Activated CD4-positive, alpha-beta T cell treated with anti-CD3 and anti-CD28 coated beads, Interleukin-2, amount 10 ng/mL, durations not matched to agents 24 days and 14 days (primary cell): Measurements from ENCODE around the gene ZFYVE9. TPM values are rescaled to one million over a fixed set of nuclear protein-coding genes. Genes with fewer than 3 reads are reported as not detected.
A peak's percentile ranks its signal among the peaks of the same experiment; 100 is the strongest.

Experiments used
- DNase-seq: peaks from one replicate; pipeline ENCODE4 v3.0.0; 2022
- H3K27ac Mint-ChIP-seq: one replicate; pipeline ENCODE4 v1.8.0; 2022; ENCODE audit warnings: mild to moderate bottlenecking, mixed read lengths
- H3K27me3 Mint-ChIP-seq: one replicate; pipeline ENCODE4 v1.8.0; 2022; ENCODE audit warnings: mixed read lengths
- H3K36me3 Mint-ChIP-seq: one replicate; pipeline ENCODE4 v1.8.0; 2022; ENCODE audit warnings: low read depth, mild to moderate bottlenecking, mixed read lengths
- H3K4me1 Mint-ChIP-seq: one replicate; pipeline ENCODE4 v1.8.0; 2021; ENCODE audit warnings: mixed read lengths
- H3K4me3 Mint-ChIP-seq: one replicate; pipeline ENCODE4 v1.8.0; 2022; ENCODE audit warnings: mild to moderate bottlenecking, moderate library complexity, mixed read lengths
- H3K9me3 Mint-ChIP-seq: one replicate; pipeline ENCODE4 v1.8.0; 2021; ENCODE audit warnings: mixed read lengths
- intact Hi-C: fragments of 100-400 bp; cut with micrococcal nuclease; formaldehyde crosslinking; loops from one replicate; pipeline ENCODE4 v1.15.1; 2023
- total RNA-seq: library from RNA; stranded (reverse); gene quantifications from 2 replicates; pipeline ENCODE4 v1.2.3, GENCODE V29; 2022

The ZFYVE9 gene
- total RNA-seq, 1 donor from 2014 or later, result 3.9 TPM

- Mint-ChIP-seq H3K4me1 (no peaks in the 10 kb centered on the region), H3K27ac (no peak overlapping the region), H3K27me3 (no peaks in the 10 kb centered on the region), H3K36me3 (no peaks in the 10 kb centered on the region), H3K9me3 (no peaks in the 10 kb centered on the region), H3K4me3 (no peak overlapping the region)
- DNase-seq, result no peak
- intact Hi-C loops, result no loop called here
These were observed 121.4 kb downstream of the ZFYVE9 start for GRCh38 chr1:52263153-52263910.

- no peaks in the 10 kb centered on the region for H3K9me3 Mint-ChIP-seq
- H3K36me3 Mint-ChIP-seq, result no peaks in the 10 kb centered on the region
- H3K27me3 Mint-ChIP-seq, result no peaks in the 10 kb centered on the region
- H3K4me3 Mint-ChIP-seq, result no peak overlapping the region
- H3K4me1 Mint-ChIP-seq, result no peaks in the 10 kb centered on the region
- H3K27ac Mint-ChIP-seq, result no peak overlapping the region
- intact Hi-C loops, result no loop called here
- no peak for DNase-seq
These were observed 122.7 kb downstream of the ZFYVE9 start for GRCh38 chr1:52264530-52265115.

- no peaks in the 10 kb centered on the region for H3K36me3 Mint-ChIP-seq
- no peaks in the 10 kb centered on the region for H3K9me3 Mint-ChIP-seq
- no peak overlapping the region for H3K27ac Mint-ChIP-seq
- no peak for DNase-seq
- H3K27me3 Mint-ChIP-seq, result no peaks in the 10 kb centered on the region
- no peak overlapping the region for H3K4me3 Mint-ChIP-seq
- intact Hi-C loops, result no loop called here
- H3K4me1 Mint-ChIP-seq, result no peaks in the 10 kb centered on the region
These were observed 124.6 kb downstream of the ZFYVE9 start for GRCh38 chr1:52266507-52266906.

- no peaks in the 10 kb centered on the region for H3K36me3 Mint-ChIP-seq
- no peak overlapping the region for H3K4me3 Mint-ChIP-seq
- intact Hi-C loops, result no loop called here
- no peaks in the 10 kb centered on the region for H3K4me1 Mint-ChIP-seq
- no peaks in the 10 kb centered on the region for H3K27me3 Mint-ChIP-seq
- no peak overlapping the region for H3K27ac Mint-ChIP-seq
- no peak for DNase-seq
- no peaks in the 10 kb centered on the region for H3K9me3 Mint-ChIP-seq
These were observed 126.5 kb downstream of the ZFYVE9 start for GRCh38 chr1:52268372-52268771.

GRCh38 chr1:52281518-52281917, 139.6 kb downstream of the ZFYVE9 start:
- Mint-ChIP-seq H3K27ac (no peak overlapping the region), H3K9me3 (no peaks in the 10 kb centered on the region), H3K4me3 (no peak overlapping the region), H3K4me1 (no peaks in the 10 kb centered on the region), H3K36me3 (no peaks in the 10 kb centered on the region), H3K27me3 (no peaks in the 10 kb centered on the region)
- intact Hi-C loops, result no loop called here
- DNase-seq, result no peak

GRCh38 chr1:52288286-52288685, 146.4 kb downstream of the ZFYVE9 start:
- Mint-ChIP-seq H3K9me3 (no peaks in the 10 kb centered on the region), H3K36me3 (no peaks in the 10 kb centered on the region), H3K4me3 (no peak overlapping the region), H3K27me3 (no peaks in the 10 kb centered on the region), H3K4me1 (no peaks in the 10 kb centered on the region), H3K27ac (no peak overlapping the region)
- intact Hi-C loops, result no loop called here
- no peak for DNase-seq

- H3K4me1 Mint-ChIP-seq, result no peaks in the 10 kb centered on the region
- H3K36me3 Mint-ChIP-seq, result no peaks in the 10 kb centered on the region
- no peak overlapping the region for H3K27ac Mint-ChIP-seq
- intact Hi-C loops, result loop anchor here (10.0 kb wide), 1 partner anchor 400 kb away; no protein-coding TSS in a partner anchor
- H3K27me3 Mint-ChIP-seq, result peaks cover 2% of the 10 kb centered on the region
- H3K9me3 Mint-ChIP-seq, result no peaks in the 10 kb centered on the region
- no peak overlapping the region for H3K4me3 Mint-ChIP-seq
- peak; percentile 31 for DNase-seq
These were observed 152.7 kb downstream of the ZFYVE9 start for GRCh38 chr1:52294580-52294979.

- Mint-ChIP-seq H3K9me3 (no peaks in the 10 kb centered on the region), H3K36me3 (no peaks in the 10 kb centered on the region), H3K27me3 (peaks cover 2% of the 10 kb centered on the region), H3K27ac (no peak overlapping the region), H3K4me1 (no peaks in the 10 kb centered on the region), H3K4me3 (no peak overlapping the region)
- peak; percentile 60 for DNase-seq
- intact Hi-C loops, result loop anchor here (2.0 to 10.0 kb wide), 3 partner anchors 154 to 402 kb away; partner anchors contain the start of gene ZFYVE9
These were observed 154.5 kb downstream of the ZFYVE9 start for GRCh38 chr1:52296345-52296744.

- no peaks in the 10 kb centered on the region for H3K4me1 Mint-ChIP-seq
- no peak overlapping the region for H3K4me3 Mint-ChIP-seq
- intact Hi-C loops, result no loop called here
- H3K27ac Mint-ChIP-seq, result no peak overlapping the region
- H3K36me3 Mint-ChIP-seq, result no peaks in the 10 kb centered on the region
- no peaks in the 10 kb centered on the region for H3K9me3 Mint-ChIP-seq
- peak; percentile 33 for DNase-seq
- no peaks in the 10 kb centered on the region for H3K27me3 Mint-ChIP-seq
These were observed 163.7 kb downstream of the ZFYVE9 start for GRCh38 chr1:52305417-52306226.

GRCh38 chr1:52306227-52307006, 164.5 kb downstream of the ZFYVE9 start:
- Mint-ChIP-seq H3K27ac (no peak overlapping the region), H3K36me3 (no peaks in the 10 kb centered on the region), H3K4me1 (no peaks in the 10 kb centered on the region), H3K27me3 (no peaks in the 10 kb centered on the region), H3K4me3 (no peak overlapping the region), H3K9me3 (no peaks in the 10 kb centered on the region)
- intact Hi-C loops, result no loop called here
- no peak for DNase-seq

GRCh38 chr1:52321061-52321460, 179.2 kb downstream of the ZFYVE9 start:
- H3K27ac Mint-ChIP-seq, result no peak overlapping the region
- H3K4me1 Mint-ChIP-seq, result no peaks in the 10 kb centered on the region
- DNase-seq, result no peak
- no peaks in the 10 kb centered on the region for H3K9me3 Mint-ChIP-seq
- no peaks in the 10 kb centered on the region for H3K27me3 Mint-ChIP-seq
- H3K4me3 Mint-ChIP-seq, result no peak overlapping the region
- intact Hi-C loops, result no loop called here
- no peaks in the 10 kb centered on the region for H3K36me3 Mint-ChIP-seq

- Mint-ChIP-seq H3K4me1 (no peaks in the 10 kb centered on the region), H3K9me3 (no peaks in the 10 kb centered on the region), H3K27me3 (no peaks in the 10 kb centered on the region), H3K27ac (no peak overlapping the region), H3K4me3 (no peak overlapping the region), H3K36me3 (no peaks in the 10 kb centered on the region)
- intact Hi-C loops, result no loop called here
- no peak for DNase-seq
These were observed 181.8 kb downstream of the ZFYVE9 start for GRCh38 chr1:52323731-52324130.

- intact Hi-C loops, result no loop called here
- Mint-ChIP-seq H3K27me3 (no peaks in the 10 kb centered on the region), H3K9me3 (no peaks in the 10 kb centered on the region), H3K4me3 (no peak overlapping the region), H3K27ac (no peak overlapping the region), H3K4me1 (peaks cover 10% of the 10 kb centered on the region), H3K36me3 (no peaks in the 10 kb centered on the region)
- DNase-seq, result no peak
These were observed 183.9 kb downstream of the ZFYVE9 start for GRCh38 chr1:52325786-52326185.
